SK-N-SH treated with all-trans-retinoic acid at 6 μM for 48 hours (cell line): ENCODE data around the gene RAP2A.

Experiments
- ARNTL ChIP-seq: fragments of 450-650 bp; formaldehyde crosslinking; IDR thresholded peaks from 2 replicates; pipeline ENCODE4 v1.5.0; 2020; ENCODE audit warnings: low read depth, mild to moderate bottlenecking, moderate library complexity, borderline replicate concordance
- BACH2 ChIP-seq: fragments of 250-450 bp; sonication (Bioruptor Pico); IDR thresholded peaks from 2 replicates; pipeline ENCODE4 v1.9.0; 2021; ENCODE audit warnings: mild to moderate bottlenecking, borderline replicate concordance
- CSDC2 ChIP-seq: fragments of 250-450 bp; sonication (Bioruptor Pico); IDR thresholded peaks from 2 replicates; pipeline ENCODE4 v1.5.0; 2020; ENCODE audit warnings: mild to moderate bottlenecking, moderate library complexity
- OSR1 ChIP-seq: fragments of 250-450 bp; sonication (Bioruptor Pico); IDR thresholded peaks from 2 replicates; pipeline ENCODE4 v1.8.0; 2022; ENCODE audit warnings: moderate library complexity, mild to moderate bottlenecking, inconsistent platforms
- PPARA ChIP-seq: fragments of 250-450 bp; sonication (Bioruptor Pico); IDR thresholded peaks from 2 replicates; pipeline ENCODE4 v1.5.0; 2020; ENCODE audit warnings: mild to moderate bottlenecking, borderline replicate concordance
- TCF4 ChIP-seq: fragments of 250-450 bp; sonication (Bioruptor Pico); IDR thresholded peaks from 2 replicates; pipeline ENCODE4 v1.8.0; 2021; ENCODE audit warnings: mild to moderate bottlenecking, moderate library complexity, borderline replicate concordance
- TOX ChIP-seq: fragments of 250-450 bp; sonication (Bioruptor Pico); IDR thresholded peaks from 2 replicates; pipeline ENCODE4 v1.8.0; 2021; ENCODE audit warnings: mild to moderate bottlenecking, moderate library complexity, borderline replicate concordance
- ZFP3 ChIP-seq: fragments of 250-450 bp; sonication (Bioruptor Pico); IDR thresholded peaks from 2 replicates; pipeline ENCODE4 v1.5.0; 2020; ENCODE audit warnings: mild to moderate bottlenecking, moderate library complexity

DNA sequence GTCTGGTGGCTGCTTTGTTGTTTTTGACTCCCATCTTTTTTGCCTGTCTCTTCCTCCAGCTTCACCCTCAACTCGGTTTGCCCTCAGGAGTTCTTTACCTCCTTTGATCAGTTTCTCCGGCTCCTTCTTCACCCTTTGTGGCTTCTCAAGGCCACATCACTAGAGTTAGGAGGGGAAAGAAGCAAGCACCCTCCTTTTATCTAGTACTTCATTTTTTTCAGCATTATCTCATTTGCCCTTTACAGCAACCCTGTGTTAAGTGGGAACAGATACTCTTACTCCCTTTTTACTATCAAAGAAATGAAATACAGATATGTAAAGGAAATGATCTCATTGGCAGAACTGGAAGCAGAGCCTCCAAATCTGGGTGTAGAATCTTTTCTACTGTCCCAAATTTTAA lies 26.9 kb downstream of the RAP2A start:
- TF ChIP-seq ZFP3 (CRISPR knock-in tag) = no peak
- TF ChIP-seq OSR1 (CRISPR knock-in tag) = no peak
- TF ChIP-seq BACH2 (CRISPR knock-in tag) = no peak
- TF ChIP-seq CSDC2 (CRISPR knock-in tag) = no peak
- no peak for TF ChIP-seq TOX (CRISPR knock-in tag)
- TF ChIP-seq ARNTL (CRISPR knock-in tag) = no peak
- TF ChIP-seq TCF4 (CRISPR knock-in tag) = peak; percentile 35; the same call in 1 of the 2 replicates
- TF ChIP-seq PPARA (CRISPR knock-in tag) = no peak
